AG09319 (cell line): Measurements from ENCODE around the gene NOP14.

Experiments used
- DNase-seq: peaks from one replicate; pipeline ENCODE4 v3.0.0-alpha.2; 2010; ENCODE audit warnings: low read depth; ENCODE audit errors: extremely low read depth
- TF ChIP-seq, protein P1 (sequence below): IDR thresholded peaks from 2 replicates; pipeline ENCODE4 v1.5.1; 2011; ENCODE audit warnings: low read depth, mild to moderate bottlenecking, inconsistent platforms, low read length, moderate library complexity

NOP14 gene

GRCh38 chr4:2943364-2944090 is 19.7 kb downstream of the NOP14 start:
- no peak for DNase-seq
- TF ChIP-seq, protein P1, sequence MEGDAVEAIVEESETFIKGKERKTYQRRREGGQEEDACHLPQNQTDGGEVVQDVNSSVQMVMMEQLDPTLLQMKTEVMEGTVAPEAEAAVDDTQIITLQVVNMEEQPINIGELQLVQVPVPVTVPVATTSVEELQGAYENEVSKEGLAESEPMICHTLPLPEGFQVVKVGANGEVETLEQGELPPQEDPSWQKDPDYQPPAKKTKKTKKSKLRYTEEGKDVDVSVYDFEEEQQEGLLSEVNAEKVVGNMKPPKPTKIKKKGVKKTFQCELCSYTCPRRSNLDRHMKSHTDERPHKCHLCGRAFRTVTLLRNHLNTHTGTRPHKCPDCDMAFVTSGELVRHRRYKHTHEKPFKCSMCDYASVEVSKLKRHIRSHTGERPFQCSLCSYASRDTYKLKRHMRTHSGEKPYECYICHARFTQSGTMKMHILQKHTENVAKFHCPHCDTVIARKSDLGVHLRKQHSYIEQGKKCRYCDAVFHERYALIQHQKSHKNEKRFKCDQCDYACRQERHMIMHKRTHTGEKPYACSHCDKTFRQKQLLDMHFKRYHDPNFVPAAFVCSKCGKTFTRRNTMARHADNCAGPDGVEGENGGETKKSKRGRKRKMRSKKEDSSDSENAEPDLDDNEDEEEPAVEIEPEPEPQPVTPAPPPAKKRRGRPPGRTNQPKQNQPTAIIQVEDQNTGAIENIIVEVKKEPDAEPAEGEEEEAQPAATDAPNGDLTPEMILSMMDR: no peak

- TF ChIP-seq, protein P1: no peak
- DNase-seq: no peak
Measured at GRCh38 chr4:2942532-2943363, 20.5 kb downstream of the NOP14 start.

GRCh38 chr4:2942037-2942531 is 21.1 kb downstream of the NOP14 start:
- TF ChIP-seq, protein P1: no peak
- DNase-seq: no peak

- TF ChIP-seq, protein P1: no peak
- DNase-seq: no peak
Measured at GRCh38 chr4:2941138-2942036, 21.8 kb downstream of the NOP14 start.

- DNase-seq: no peak
- TF ChIP-seq, protein P1: no peak
Measured at GRCh38 chr4:2940267-2941137, 22.7 kb downstream of the NOP14 start.
